NCI-H187 (cell line): ENCODE results near the gene SEMA4C.

Source experiments
- DNase-seq, 2 experiments: peaks; one replicate each; lab custom pipeline; 2025; lab: John Stamatoyannopoulos, UW

Gene SEMA4C

GRCh38 chr2:96842600-96842999 is 27.3 kb downstream of the SEMA4C start:
- DNase-seq: no peak

GRCh38 chr2:96841701-96842495 is 28.0 kb downstream of the SEMA4C start:
- DNase-seq: no peak

GRCh38 chr2:96839875-96840850 is 29.7 kb downstream of the SEMA4C start:
- no peak for DNase-seq

- peak; percentile 44 to 45 for DNase-seq
Observed at GRCh38 chr2:96839293-96839874, 30.5 kb downstream of the SEMA4C start.

GRCh38 chr2:96838345-96839292 is 31.3 kb downstream of the SEMA4C start:
- DNase-seq: no peak

GRCh38 chr2:96837575-96837974 is 32.3 kb downstream of the SEMA4C start:
- no peak for DNase-seq

GRCh38 chr2:96835830-96836229 is 34.0 kb downstream of the SEMA4C start:
- no peak for DNase-seq

- DNase-seq: peak; percentile 93 to 94
Observed at GRCh38 chr2:96832754-96833507, 36.9 kb downstream of the SEMA4C start.

GRCh38 chr2:96832408-96832753 is 37.5 kb downstream of the SEMA4C start:
- DNase-seq: no peak

- no peak for DNase-seq
Observed at GRCh38 chr2:96831679-96832078, 38.2 kb downstream of the SEMA4C start.

GRCh38 chr2:96830044-96830562 is 39.8 kb downstream of the SEMA4C start:
- DNase-seq: no peak

- DNase-seq: no peak
Observed at GRCh38 chr2:96828874-96829273, 41.0 kb downstream of the SEMA4C start.

- DNase-seq: no peak
Observed at GRCh38 chr2:96828436-96828835, 41.4 kb downstream of the SEMA4C start.

- DNase-seq: no peak
Observed at GRCh38 chr2:96826546-96827278, 43.2 kb downstream of the SEMA4C start.

GRCh38 chr2:96825057-96825456 is 44.8 kb downstream of the SEMA4C start:
- no peak for DNase-seq

- DNase-seq: no peak
Observed at GRCh38 chr2:96824079-96824870, 45.6 kb downstream of the SEMA4C start.

GRCh38 chr2:96823198-96823597 is 46.7 kb downstream of the SEMA4C start:
- no peak for DNase-seq

- DNase-seq: no peak
Observed at GRCh38 chr2:96822786-96823185, 47.1 kb downstream of the SEMA4C start.

- no peak for DNase-seq
Observed at GRCh38 chr2:96821113-96821675, 48.7 kb downstream of the SEMA4C start.
